Measurements from ENCODE around the gene UBE2Q1. TPM values are rescaled to one million over a fixed set of nuclear protein-coding genes. Genes with fewer than 3 reads are reported as not detected.

UBE2Q1 gene
- total and polyA plus RNA-seq, 4 donors, result 8.2 to 22.0 (median 14.2) TPM

- peak; percentile 47 for DNase-seq (ENCODE audit: low spot score)
- H3K27ac ChIP-seq (ENCODE audit: low read depth in 1 of 2, low read length in 2 of 2), result peak overlapping the region; percentile 97 to 98
- no peaks in the 10 kb centered on the region for H3K9me3 ChIP-seq (ENCODE audit: control insufficient read depth in 4 of 4, low read length in 3 of 4)
- TF ChIP-seq RXRA (IDR thresholded peaks at IDR 0.05) (peak in 1 of 2 donors; percentile 36), JUND (IDR thresholded peaks at IDR 0.05) (no peak), HNF4A (conservative IDR thresholded peaks at IDR 0.05) (peak in 1 of 2 donors; percentile 25), MAX (IDR thresholded peaks at IDR 0.05) (no peak), RAD21 (IDR thresholded peaks at IDR 0.05) (peak in 1 of 2 donors; percentile 5)
- WGBS, result 4% methylated on average over 11 of the region's 11 CpGs
- H3K27me3 ChIP-seq (ENCODE audit: control insufficient read depth in 4 of 4, insufficient read depth in 4 of 4, low read length in 3 of 4), result no peaks in the 10 kb centered on the region
- peak overlapping the region; percentile 75 to 100 (median 90) for H3K4me3 ChIP-seq (ENCODE audit: low read depth in 1 of 3, low read length in 3 of 3)
- H3K4me1 ChIP-seq (ENCODE audit: control insufficient read depth in 4 of 4, insufficient read depth in 4 of 4, low read length in 3 of 4), result peaks cover 1 to 40% (median 20%) of the 10 kb centered on the region in 4 donors
- peaks cover 0 to 5% (median 2%) of the 10 kb centered on the region in 4 donors for H3K36me3 ChIP-seq (ENCODE audit: control insufficient read depth in 4 of 4, insufficient read depth in 3 of 4, low read depth in 1 of 4, low read length in 3 of 4)
- H3K9ac ChIP-seq (ENCODE audit: low read depth in 1 of 2, low read length in 2 of 2), result peak overlapping the region; percentile 88 to 96
Measured at GRCh38 chr1:154607106-154607608, 48.7 kb upstream of the UBE2Q1 start.

GRCh38 chr1:154605534-154605933 is 47.1 kb upstream of the UBE2Q1 start:
- Histone ChIP-seq H3K27ac (ENCODE audit: low read depth in 1 of 2, low read length in 2 of 2) (no peak overlapping the region), H3K27me3 (ENCODE audit: control insufficient read depth in 4 of 4, insufficient read depth in 4 of 4, low read length in 3 of 4) (no peaks in the 10 kb centered on the region), H3K9ac (ENCODE audit: low read depth in 1 of 2, low read length in 2 of 2) (no peak overlapping the region), H3K36me3 (ENCODE audit: control insufficient read depth in 4 of 4, insufficient read depth in 3 of 4, low read depth in 1 of 4, low read length in 3 of 4) (peaks cover 7 to 21% (median 15%) of the 10 kb centered on the region in 4 donors), H3K4me1 (ENCODE audit: control insufficient read depth in 4 of 4, insufficient read depth in 4 of 4, low read length in 3 of 4) (peaks cover 1 to 40% (median 20%) of the 10 kb centered on the region in 4 donors), H3K4me3 (ENCODE audit: low read depth in 1 of 3, low read length in 3 of 3) (no peak overlapping the region), H3K9me3 (ENCODE audit: control insufficient read depth in 4 of 4, low read length in 3 of 4) (no peaks in the 10 kb centered on the region)
- DNase-seq (ENCODE audit: low spot score), result no peak
- TF ChIP-seq, protein P1, sequence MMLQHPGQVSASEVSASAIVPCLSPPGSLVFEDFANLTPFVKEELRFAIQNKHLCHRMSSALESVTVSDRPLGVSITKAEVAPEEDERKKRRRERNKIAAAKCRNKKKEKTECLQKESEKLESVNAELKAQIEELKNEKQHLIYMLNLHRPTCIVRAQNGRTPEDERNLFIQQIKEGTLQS (IDR thresholded peaks at IDR 0.05), result no peak
- TF ChIP-seq EGR1 (IDR thresholded peaks at IDR 0.05; ENCODE audit: low read depth in 2 of 2), result no peak
- TF ChIP-seq TAF1 (conservative IDR thresholded peaks at IDR 0.05), result no peak
- TF ChIP-seq GABPA (IDR thresholded peaks at IDR 0.05 in 1 of 2, conservative IDR thresholded peaks at IDR 0.05 in 1 of 2), result no peak
- TF ChIP-seq, protein P2, sequence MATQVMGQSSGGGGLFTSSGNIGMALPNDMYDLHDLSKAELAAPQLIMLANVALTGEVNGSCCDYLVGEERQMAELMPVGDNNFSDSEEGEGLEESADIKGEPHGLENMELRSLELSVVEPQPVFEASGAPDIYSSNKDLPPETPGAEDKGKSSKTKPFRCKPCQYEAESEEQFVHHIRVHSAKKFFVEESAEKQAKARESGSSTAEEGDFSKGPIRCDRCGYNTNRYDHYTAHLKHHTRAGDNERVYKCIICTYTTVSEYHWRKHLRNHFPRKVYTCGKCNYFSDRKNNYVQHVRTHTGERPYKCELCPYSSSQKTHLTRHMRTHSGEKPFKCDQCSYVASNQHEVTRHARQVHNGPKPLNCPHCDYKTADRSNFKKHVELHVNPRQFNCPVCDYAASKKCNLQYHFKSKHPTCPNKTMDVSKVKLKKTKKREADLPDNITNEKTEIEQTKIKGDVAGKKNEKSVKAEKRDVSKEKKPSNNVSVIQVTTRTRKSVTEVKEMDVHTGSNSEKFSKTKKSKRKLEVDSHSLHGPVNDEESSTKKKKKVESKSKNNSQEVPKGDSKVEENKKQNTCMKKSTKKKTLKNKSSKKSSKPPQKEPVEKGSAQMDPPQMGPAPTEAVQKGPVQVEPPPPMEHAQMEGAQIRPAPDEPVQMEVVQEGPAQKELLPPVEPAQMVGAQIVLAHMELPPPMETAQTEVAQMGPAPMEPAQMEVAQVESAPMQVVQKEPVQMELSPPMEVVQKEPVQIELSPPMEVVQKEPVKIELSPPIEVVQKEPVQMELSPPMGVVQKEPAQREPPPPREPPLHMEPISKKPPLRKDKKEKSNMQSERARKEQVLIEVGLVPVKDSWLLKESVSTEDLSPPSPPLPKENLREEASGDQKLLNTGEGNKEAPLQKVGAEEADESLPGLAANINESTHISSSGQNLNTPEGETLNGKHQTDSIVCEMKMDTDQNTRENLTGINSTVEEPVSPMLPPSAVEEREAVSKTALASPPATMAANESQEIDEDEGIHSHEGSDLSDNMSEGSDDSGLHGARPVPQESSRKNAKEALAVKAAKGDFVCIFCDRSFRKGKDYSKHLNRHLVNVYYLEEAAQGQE (IDR thresholded peaks at IDR 0.05), result no peak
- no peak for TF ChIP-seq RXRA (IDR thresholded peaks at IDR 0.05)
- no peak for TF ChIP-seq SP1 (IDR thresholded peaks at IDR 0.05)
- no peak for TF ChIP-seq CTCF (IDR thresholded peaks at IDR 0.05; ENCODE audit: low read depth, low read length, missing input control)
- no peak for TF ChIP-seq YY1 (IDR thresholded peaks at IDR 0.05)
- no peak for TF ChIP-seq MAX (IDR thresholded peaks at IDR 0.05)
- TF ChIP-seq FOXA2 (IDR thresholded peaks at IDR 0.05), result no peak
- no peak for TF ChIP-seq JUND (IDR thresholded peaks at IDR 0.05)
- TF ChIP-seq, protein P3, sequence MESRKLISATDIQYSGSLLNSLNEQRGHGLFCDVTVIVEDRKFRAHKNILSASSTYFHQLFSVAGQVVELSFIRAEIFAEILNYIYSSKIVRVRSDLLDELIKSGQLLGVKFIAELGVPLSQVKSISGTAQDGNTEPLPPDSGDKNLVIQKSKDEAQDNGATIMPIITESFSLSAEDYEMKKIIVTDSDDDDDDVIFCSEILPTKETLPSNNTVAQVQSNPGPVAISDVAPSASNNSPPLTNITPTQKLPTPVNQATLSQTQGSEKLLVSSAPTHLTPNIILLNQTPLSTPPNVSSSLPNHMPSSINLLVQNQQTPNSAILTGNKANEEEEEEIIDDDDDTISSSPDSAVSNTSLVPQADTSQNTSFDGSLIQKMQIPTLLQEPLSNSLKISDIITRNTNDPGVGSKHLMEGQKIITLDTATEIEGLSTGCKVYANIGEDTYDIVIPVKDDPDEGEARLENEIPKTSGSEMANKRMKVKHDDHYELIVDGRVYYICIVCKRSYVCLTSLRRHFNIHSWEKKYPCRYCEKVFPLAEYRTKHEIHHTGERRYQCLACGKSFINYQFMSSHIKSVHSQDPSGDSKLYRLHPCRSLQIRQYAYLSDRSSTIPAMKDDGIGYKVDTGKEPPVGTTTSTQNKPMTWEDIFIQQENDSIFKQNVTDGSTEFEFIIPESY (IDR thresholded peaks at IDR 0.05), result no peak
- TF ChIP-seq HNF4G (IDR thresholded peaks at IDR 0.05), result no peak
- TF ChIP-seq FOXA1 (IDR thresholded peaks at IDR 0.05), result no peak
- TF ChIP-seq RAD21 (IDR thresholded peaks at IDR 0.05), result no peak
- no peak for TF ChIP-seq HNF4A (conservative IDR thresholded peaks at IDR 0.05)
- 80% methylated on average over 2 of the region's 2 CpGs for WGBS
